ENCODE measurements around the gene TCERG1L. TPM values are rescaled to one million over a fixed set of nuclear protein-coding genes. Genes with fewer than 3 reads are reported as not detected.

The TCERG1L gene
- total RNA-seq, 2 donors from 2014 or later: 4.0 to 4.2 TPM

- ATAC-seq (no peak), DNase-seq (no peak)
- 78 to 79% methylated on average over 6 of the region's 6 CpGs for WGBS, 2 donors
- no peaks in the 10 kb centered on the region for H3K9me3 ChIP-seq
- TF ChIP-seq POLR2A (IDR thresholded peaks at IDR 0.05) (no peak), CTCF (IDR thresholded peaks at IDR 0.05) (no peak)
- H3K4me1 ChIP-seq: no peaks in the 10 kb centered on the region
- intact Hi-C loops (cut with DNase I): no loop called here
- no peaks in the 10 kb centered on the region for H3K36me3 ChIP-seq (replicated peaks in 1 of 2; ENCODE audit: insufficient read depth in 1 of 2, low read depth in 2 of 2)
- H3K27ac ChIP-seq: no peak overlapping the region
- H3K27me3 ChIP-seq: no peaks in the 10 kb centered on the region
- no peak overlapping the region for H3K4me3 ChIP-seq
Observed at GRCh38 chr10:131113709-131114291, 197.7 kb downstream of the TCERG1L start.

- H3K27ac ChIP-seq: no peak overlapping the region
- no peaks in the 10 kb centered on the region for H3K36me3 ChIP-seq (replicated peaks in 1 of 2; ENCODE audit: insufficient read depth in 1 of 2, low read depth in 2 of 2)
- 86 to 89% methylated on average over 7 of the region's 9 CpGs for WGBS, 2 donors
- ATAC-seq: no peak
- peaks cover 0 to 3% (median 0%) of the 10 kb centered on the region in 3 donors for H3K9me3 ChIP-seq
- DNase-seq: no peak
- TF ChIP-seq POLR2A (IDR thresholded peaks at IDR 0.05) (no peak), CTCF (IDR thresholded peaks at IDR 0.05) (no peak)
- H3K27me3 ChIP-seq: no peaks in the 10 kb centered on the region
- H3K4me1 ChIP-seq: no peaks in the 10 kb centered on the region
- intact Hi-C loops (cut with DNase I): no loop called here
- H3K4me3 ChIP-seq: no peak overlapping the region
Observed at GRCh38 chr10:131113165-131113564, 198.4 kb downstream of the TCERG1L start.

DNA sequence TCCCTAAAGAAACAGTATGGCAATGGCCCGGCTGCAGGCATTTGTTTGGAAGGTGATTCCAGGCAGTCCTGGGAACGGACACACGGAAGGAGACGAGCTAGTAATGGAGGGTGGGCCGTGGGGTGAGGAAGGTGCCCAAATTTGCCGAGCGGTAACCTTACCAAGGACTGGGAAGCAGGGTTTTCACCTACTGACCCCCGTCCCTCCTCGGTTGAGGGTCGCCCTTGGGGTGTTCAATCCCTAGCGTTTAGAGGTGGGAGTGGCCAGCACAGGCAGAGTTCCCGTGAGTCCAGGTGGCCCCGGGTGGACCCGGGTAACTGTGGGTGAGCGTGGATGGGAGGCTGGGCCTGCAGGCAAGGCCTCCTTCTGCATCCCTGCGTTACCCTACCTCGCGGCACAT, 198.8 kb downstream of the TCERG1L start:
- peaks cover 0 to 3% (median 0%) of the 10 kb centered on the region in 3 donors for H3K9me3 ChIP-seq
- H3K27ac ChIP-seq: no peak overlapping the region
- DNase-seq (no peak), ATAC-seq (no peak)
- H3K4me1 ChIP-seq: no peaks in the 10 kb centered on the region
- H3K36me3 ChIP-seq (replicated peaks in 1 of 2; ENCODE audit: insufficient read depth in 1 of 2, low read depth in 2 of 2): no peaks in the 10 kb centered on the region
- H3K27me3 ChIP-seq: no peaks in the 10 kb centered on the region
- no peak overlapping the region for H3K4me3 ChIP-seq
- intact Hi-C loops (cut with DNase I): no loop called here
- TF ChIP-seq CTCF (IDR thresholded peaks at IDR 0.05) (no peak), POLR2A (IDR thresholded peaks at IDR 0.05) (no peak)
- WGBS, 2 donors: 79 to 88% methylated on average over 18 of the region's 18 CpGs

DNA sequence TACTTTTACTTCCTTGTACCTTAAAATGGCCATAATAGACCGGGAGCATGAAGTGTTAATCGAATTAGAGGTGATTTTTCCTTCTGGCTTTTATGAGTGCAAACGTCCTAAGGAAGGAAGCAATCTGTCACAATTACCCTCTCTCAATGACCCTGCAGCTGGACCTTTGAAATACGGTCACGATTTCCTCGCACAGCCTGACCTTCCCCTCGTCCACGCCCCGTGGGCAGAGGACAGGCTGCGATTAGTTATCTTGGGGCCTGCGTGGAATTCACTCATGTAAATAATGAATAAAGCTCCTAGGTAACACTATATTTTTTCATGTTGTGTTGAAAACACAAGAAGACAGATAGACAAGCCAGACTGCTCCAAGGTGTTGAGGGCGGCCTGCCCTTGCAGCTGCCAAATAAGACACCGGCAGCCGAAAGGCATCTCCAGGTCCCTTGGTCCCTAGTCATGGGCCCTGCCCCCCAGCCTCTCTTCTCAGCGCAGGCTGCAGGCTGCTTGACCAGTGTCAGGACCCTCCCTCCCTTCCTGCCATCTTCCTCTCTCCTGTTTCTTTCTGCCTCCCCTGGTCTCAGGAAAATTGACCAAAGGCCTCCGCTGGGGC, 199.9 kb downstream of the TCERG1L start:
- WGBS, 2 donors: 59% methylated on average over 12 to 16 of the region's 16 CpGs

More for the DNA sequence above, 199.9 kb downstream of the TCERG1L start:
- H3K9me3 ChIP-seq: peaks cover 0 to 3% (median 0%) of the 10 kb centered on the region in 3 donors
- ATAC-seq (no peak), DNase-seq (no peak)
- no peaks in the 10 kb centered on the region for H3K36me3 ChIP-seq (replicated peaks in 1 of 2; ENCODE audit: insufficient read depth in 1 of 2, low read depth in 2 of 2)
- no peaks in the 10 kb centered on the region for H3K27me3 ChIP-seq
- no peak overlapping the region for H3K4me3 ChIP-seq
- no peaks in the 10 kb centered on the region for H3K4me1 ChIP-seq
- no peak overlapping the region for H3K27ac ChIP-seq
- TF ChIP-seq CTCF (IDR thresholded peaks at IDR 0.05): no peak
- TF ChIP-seq POLR2A (IDR thresholded peaks at IDR 0.05): no peak
- intact Hi-C loops (cut with DNase I): no loop called here

Measured in body of pancreas (tissue), 4 donors.